Activated CD4-positive, alpha-beta T cell treated with anti-CD3 and anti-CD28 coated beads, Interleukin-2, amount 10 ng/mL, durations not matched to agents 7 days and 5 days (primary cell): ENCODE measurements around the gene ZNF487. TPM values are rescaled to one million over a fixed set of nuclear protein-coding genes. Genes with fewer than 3 reads are reported as not detected.

ENCODE experiments used
- CTCF ChIA-PET: fragments of 350-600 bp; sonication (Branson Sonifier 250); formaldehyde crosslinking; loops from one replicate; lab custom pipeline; 2021; ENCODE audit warnings: antibody characterized with exemption; lab: Charles Lee
- POLR2A ChIA-PET: fragments of 350-600 bp; sonication (Branson Sonifier 250); formaldehyde crosslinking; loops from one replicate; lab custom pipeline; 2021; ENCODE audit warnings: antibody characterized with exemption; lab: Charles Lee
- DNase-seq: peaks from one replicate; pipeline ENCODE4 v3.0.0-alpha.2; 2020
- H3K27ac Mint-ChIP-seq: one replicate; pipeline ENCODE4 v1.8.0; 2021; ENCODE audit warnings: mild to moderate bottlenecking, moderate library complexity, mixed read lengths
- H3K27me3 Mint-ChIP-seq: one replicate; pipeline ENCODE4 v1.8.0; 2021; ENCODE audit warnings: mixed read lengths
- H3K36me3 Mint-ChIP-seq: one replicate; pipeline ENCODE4 v1.8.0; 2021; ENCODE audit warnings: low read depth, mixed read lengths
- H3K4me1 Mint-ChIP-seq: one replicate; pipeline ENCODE4 v1.8.0; 2021; ENCODE audit warnings: mixed read lengths
- H3K4me3 Mint-ChIP-seq: one replicate; pipeline ENCODE4 v1.8.0; 2021; ENCODE audit warnings: mild to moderate bottlenecking, moderate library complexity, mixed read lengths
- H3K9me3 Mint-ChIP-seq: one replicate; pipeline ENCODE4 v1.8.0; 2021; ENCODE audit warnings: mixed read lengths
- total RNA-seq, 2 experiments: library from RNA; stranded (reverse); gene quantifications; one replicate each; pipeline ENCODE4 v1.2.3, GENCODE V29; 2021

The ZNF487 gene
- total RNA-seq, 2 experiments from 2014 or later, result 3.8 to 5.6 TPM

- Mint-ChIP-seq H3K27ac (peak overlapping the region; percentile 100), H3K36me3 (peaks cover 45% of the 10 kb centered on the region), H3K9me3 (no peaks in the 10 kb centered on the region), H3K4me3 (peak overlapping the region; percentile 96), H3K27me3 (no peaks in the 10 kb centered on the region), H3K4me1 (peaks cover 36% of the 10 kb centered on the region)
- POLR2A ChIA-PET, result interaction anchor here (0.7 to 1.3 kb wide), 3 partner anchors 10 to 48 kb away, joined by 3 to 4 read pairs (median 3); no protein-coding TSS in a partner anchor
- CTCF ChIA-PET, result interaction anchor here (0.6 to 1.3 kb wide), 8 partner anchors 9 to 1578 kb away, joined by 3 to 6 read pairs (median 4); no protein-coding TSS in a partner anchor
- peak; percentile 87 for DNase-seq
Measured at GRCh38 chr10:43407576-43408330, 29.2 kb upstream of the ZNF487 start.

GRCh38 chr10:43408331-43408709 lies 28.6 kb upstream of the ZNF487 start:
- Mint-ChIP-seq H3K9me3 (no peaks in the 10 kb centered on the region), H3K27ac (peak overlapping the region; percentile 100), H3K4me1 (peaks cover 31% of the 10 kb centered on the region), H3K4me3 (peak overlapping the region; percentile 96), H3K36me3 (peaks cover 39% of the 10 kb centered on the region), H3K27me3 (no peaks in the 10 kb centered on the region)
- ChIA-PET CTCF (interaction anchor here (1.0 to 1.3 kb wide), 6 partner anchors 8 to 28 kb away, joined by 3 to 6 read pairs (median 4); no protein-coding TSS in a partner anchor), POLR2A (interaction anchor here (1.3 kb wide), 1 partner anchor 10 kb away, joined by 3 read pairs; no protein-coding TSS in a partner anchor)
- DNase-seq, result no peak

GRCh38 chr10:43408710-43409384 lies 28.1 kb upstream of the ZNF487 start, which contains the start of gene HNRNPF:
Gene HNRNPF (minus strand): TSS chr10:43409186. CDS start chr10:43387884, 21,302 bp downstream.
- Mint-ChIP-seq H3K9me3 (no peaks in the 10 kb centered on the region), H3K27ac (peak within 1 kb of the TSS; percentile 100), H3K4me1 (peaks cover 26% of the 10 kb centered on the region), H3K36me3 (peaks cover 36% of the 10 kb centered on the region), H3K27me3 (no peaks in the 10 kb centered on the region), H3K4me3 (peak within 1 kb of the TSS; percentile 96)
- peak; percentile 95 for DNase-seq
- ChIA-PET POLR2A (interaction anchor here (1.6 kb wide), 1 partner anchor 11 kb away, joined by 4 read pairs; no protein-coding TSS in a partner anchor), CTCF (interaction anchor here (0.6 to 1.7 kb wide), 6 partner anchors 10 to 330 kb away, joined by 3 to 7 read pairs (median 4); no protein-coding TSS in a partner anchor)

- Mint-ChIP-seq H3K4me3 (peak overlapping the region; percentile 96), H3K27me3 (no peaks in the 10 kb centered on the region), H3K4me1 (peaks cover 20% of the 10 kb centered on the region), H3K9me3 (no peaks in the 10 kb centered on the region), H3K36me3 (peaks cover 30% of the 10 kb centered on the region), H3K27ac (peak overlapping the region; percentile 100)
- ChIA-PET CTCF (interaction anchor here (0.6 to 1.7 kb wide), 6 partner anchors 9 to 331 kb away, joined by 3 to 7 read pairs (median 4); no protein-coding TSS in a partner anchor), POLR2A (interaction anchor here (0.6 to 1.6 kb wide), 2 partner anchors 11 to 46 kb away, joined by 4 to 5 read pairs; no protein-coding TSS in a partner anchor)
- DNase-seq, result peak; percentile 84
Measured at GRCh38 chr10:43409385-43410109, 27.4 kb upstream of the ZNF487 start.

GRCh38 chr10:43410345-43410744 lies 26.6 kb upstream of the ZNF487 start:
- H3K27me3 Mint-ChIP-seq, result no peaks in the 10 kb centered on the region
- no peaks in the 10 kb centered on the region for H3K9me3 Mint-ChIP-seq
- ChIA-PET CTCF (interaction anchor here (1.7 kb wide), 1 partner anchor 10 kb away, joined by 7 read pairs; no protein-coding TSS in a partner anchor), POLR2A (interaction anchor here (0.6 to 1.6 kb wide), 3 partner anchors 10 to 239 kb away, joined by 3 to 5 read pairs (median 4); no protein-coding TSS in a partner anchor)
- peaks cover 16% of the 10 kb centered on the region for H3K4me1 Mint-ChIP-seq
- peak overlapping the region; percentile 100 for H3K27ac Mint-ChIP-seq
- no peak for DNase-seq
- H3K36me3 Mint-ChIP-seq, result peaks cover 24% of the 10 kb centered on the region
- peak overlapping the region; percentile 96 for H3K4me3 Mint-ChIP-seq

GRCh38 chr10:43411536-43411935 lies 25.4 kb upstream of the ZNF487 start:
- CTCF ChIA-PET, result interaction anchor here (0.6 kb wide), 2 partner anchors 18 to 41 kb away, joined by 3 read pairs; no protein-coding TSS in a partner anchor
- Mint-ChIP-seq H3K36me3 (peaks cover 12% of the 10 kb centered on the region), H3K4me3 (no peak overlapping the region), H3K4me1 (peaks cover 19% of the 10 kb centered on the region), H3K9me3 (no peaks in the 10 kb centered on the region), H3K27me3 (no peaks in the 10 kb centered on the region), H3K27ac (no peak overlapping the region)
- POLR2A ChIA-PET, result no interaction called here
- no peak for DNase-seq

GRCh38 chr10:43415544-43415943 lies 21.4 kb upstream of the ZNF487 start:
- DNase-seq, result no peak
- Mint-ChIP-seq H3K27me3 (no peaks in the 10 kb centered on the region), H3K4me3 (no peak overlapping the region), H3K27ac (peak overlapping the region; percentile 25), H3K4me1 (peaks cover 38% of the 10 kb centered on the region), H3K9me3 (no peaks in the 10 kb centered on the region), H3K36me3 (no peaks in the 10 kb centered on the region)
- POLR2A ChIA-PET, result no interaction called here
- CTCF ChIA-PET, result interaction anchor here (1.4 kb wide), 1 partner anchor 8 kb away, joined by 4 read pairs; no protein-coding TSS in a partner anchor

GRCh38 chr10:43417950-43418768 lies 18.8 kb upstream of the ZNF487 start:
- no peaks in the 10 kb centered on the region for H3K9me3 Mint-ChIP-seq
- peak overlapping the region; percentile 97 for H3K27ac Mint-ChIP-seq
- peaks cover 45% of the 10 kb centered on the region for H3K4me1 Mint-ChIP-seq
- peak overlapping the region; percentile 48 for H3K4me3 Mint-ChIP-seq
- no peaks in the 10 kb centered on the region for H3K36me3 Mint-ChIP-seq
- H3K27me3 Mint-ChIP-seq, result no peaks in the 10 kb centered on the region
- ChIA-PET POLR2A (no interaction called here), CTCF (interaction anchor here (1.0 to 1.7 kb wide), 2 partner anchors 9 to 12 kb away, joined by 3 to 4 read pairs; partner anchors contain the start of gene HNRNPF)
- peak; percentile 48 for DNase-seq

GRCh38 chr10:43419997-43420368 lies 16.9 kb upstream of the ZNF487 start:
- H3K4me3 Mint-ChIP-seq, result peak overlapping the region; percentile 76
- no peak for DNase-seq
- no peaks in the 10 kb centered on the region for H3K36me3 Mint-ChIP-seq
- POLR2A ChIA-PET, result interaction anchor here (0.7 to 1.6 kb wide), 2 partner anchors 11 to 284 kb away, joined by 4 read pairs; partner anchors contain the start of gene HNRNPF
- H3K27ac Mint-ChIP-seq, result peak overlapping the region; percentile 97
- H3K4me1 Mint-ChIP-seq, result peaks cover 51% of the 10 kb centered on the region
- H3K27me3 Mint-ChIP-seq, result no peaks in the 10 kb centered on the region
- CTCF ChIA-PET, result interaction anchor here (0.9 to 1.4 kb wide), 2 partner anchors 11 to 12 kb away, joined by 5 to 7 read pairs; partner anchors contain the start of gene HNRNPF
- no peaks in the 10 kb centered on the region for H3K9me3 Mint-ChIP-seq

- ChIA-PET CTCF (interaction anchor here (0.9 to 1.4 kb wide), 2 partner anchors 11 to 13 kb away, joined by 5 to 7 read pairs; partner anchors contain the start of gene HNRNPF), POLR2A (interaction anchor here (0.7 to 1.6 kb wide), 2 partner anchors 11 to 285 kb away, joined by 4 read pairs; partner anchors contain the start of gene HNRNPF)
- Mint-ChIP-seq H3K9me3 (no peaks in the 10 kb centered on the region), H3K27ac (peak overlapping the region; percentile 99), H3K4me1 (peaks cover 55% of the 10 kb centered on the region), H3K36me3 (no peaks in the 10 kb centered on the region), H3K4me3 (peak overlapping the region; percentile 82), H3K27me3 (no peaks in the 10 kb centered on the region)
- DNase-seq, result peak; percentile 87
Measured at GRCh38 chr10:43420369-43421200, 16.3 kb upstream of the ZNF487 start.
